K562 (cell line): ENCODE data around the gene ELL3. TPM values are rescaled to one million over a fixed set of nuclear protein-coding genes. Genes with fewer than 3 reads are reported as not detected.
"Not testable (repeated sequence)": the region's sequence is repeated elsewhere in the genome, so short reads cannot be mapped to it uniquely, and the experiment has no call there.

Experiments used
- ATAC-seq: fragments of 200-7000 bp; cut with Tn5 transposase; 3 replicates; pipeline ENCODE4 v1.9.1; 2020; ENCODE audit warnings: moderate library complexity
- BruUV-seq: library from RNA; stranded (reverse); fragments of 400-500 nt; replicated peaks from 2 replicates; lab custom pipeline; 2021; lab: Mats Ljungman, UMichigan
- CTCF ChIA-PET: fragments of 300-600 bp; formaldehyde crosslinking; extraction: SDS; loops from one replicate; lab custom pipeline; 2021; ENCODE audit warnings: low intra/inter-chr PET ratio; lab: Yijun Ruan, JAX
- POLR2A ChIA-PET: fragments of 300-600, 350-650 bp; sonication (Branson Sonifier 250); formaldehyde crosslinking; extraction: SDS; loops from one replicate; lab custom pipeline; 2021; ENCODE audit warnings: antibody characterized with exemption, inconsistent platforms; lab: Yijun Ruan, JAX
- DNase-seq, 4 experiments: peaks; one replicate each; pipeline versions ENCODE4 v3.0.0 to v3.0.0-alpha.2; 2011 to 2018; ENCODE audit warnings: low spot score in 3 of 4, mixed read lengths in 3 of 4; ENCODE audit errors: extremely low read depth in 1 of 4
- FAIRE-seq: peaks from 2 replicates; lab custom pipeline; 2011; peaks lifted over from hg19 to GRCh38; lab: Jason Lieb, UNC
- H2AFZ ChIP-seq: 2 replicates; pipeline ENCODE4 v1.6.0; 2011; ENCODE audit warnings: low read depth, low read length, control low read depth, inconsistent platforms
- H3K27ac ChIP-seq: fragments of 200-600 bp; 3 replicates; pipeline ENCODE4 v1.8.0; 2011; ENCODE audit warnings: low read depth, mild to moderate bottlenecking, control low read depth, inconsistent platforms, low read length, moderate library complexity, mixed read lengths; ENCODE audit errors: extremely low read depth
- H3K27me3 ChIP-seq, 2 experiments: fragments of 300-600 bp in 1 of 2; 2 replicates in 1 of 2; 3 replicates in 1 of 2; pipeline versions ENCODE4 v1.6.0 to v1.8.0; 2011; ENCODE audit warnings: inconsistent platforms in 2 of 2, low read length in 2 of 2, mild to moderate bottlenecking in 1 of 2, mixed read lengths in 1 of 2, moderate library complexity in 1 of 2; ENCODE audit not compliant: control insufficient read depth in 2 of 2, insufficient read depth in 2 of 2
- H3K36me3 ChIP-seq: fragments of 300-600 bp; 3 replicates; pipeline ENCODE4 v1.8.0; 2011; ENCODE audit warnings: mild to moderate bottlenecking, low read length, inconsistent platforms; ENCODE audit not compliant: control insufficient read depth, insufficient read depth
- H3K4me1 ChIP-seq, 2 experiments: fragments of 200-600 bp in 1 of 2; replicated peaks in 1 of 2; 2 replicates in 1 of 2; 3 replicates in 1 of 2; pipeline versions ENCODE4 v1.5.1 to v1.8.0; 2011; ENCODE audit warnings: inconsistent platforms in 2 of 2, low read length in 2 of 2, mild to moderate bottlenecking in 1 of 2, mixed read lengths in 1 of 2, moderate library complexity in 1 of 2; ENCODE audit not compliant: control insufficient read depth in 2 of 2, insufficient read depth in 2 of 2
- H3K4me2 ChIP-seq: 2 replicates; pipeline ENCODE4 v1.6.1; 2011; ENCODE audit warnings: low read length, control low read depth, inconsistent platforms, mixed read lengths; ENCODE audit not compliant: insufficient read depth
- H3K4me3 ChIP-seq: fragments of 200-600 bp; sonication (generic), shearing (Covaris generic); 2 replicates; pipeline ENCODE4 v1.5.1; 2016; ENCODE audit warnings: control low read depth, inconsistent platforms
- H3K79me2 ChIP-seq: fragments of 200-600 bp; 3 replicates; pipeline ENCODE4 v1.8.0; 2011; ENCODE audit warnings: low read length, inconsistent platforms; ENCODE audit not compliant: control insufficient read depth, insufficient read depth
- H3K9ac ChIP-seq, 2 experiments: 2 replicates each; pipeline versions ENCODE4 v1.6.0 to v1.6.1; 2011; ENCODE audit warnings: low read depth in 2 of 2, low read length in 2 of 2, control low read depth in 1 of 2, inconsistent platforms in 1 of 2, mild to moderate bottlenecking in 1 of 2, mixed read lengths in 1 of 2; ENCODE audit not compliant: insufficient read depth in 1 of 2
- H3K9me1 ChIP-seq: one replicate; pipeline ENCODE4 v1.6.0; 2011; ENCODE audit warnings: inconsistent platforms, mild to moderate bottlenecking, low read length, moderate library complexity; ENCODE audit not compliant: control insufficient read depth, insufficient read depth
- H3K9me3 ChIP-seq: replicated peaks from 2 replicates; pipeline ENCODE4 v1.5.1; 2011; ENCODE audit warnings: low read depth, low read length, inconsistent platforms; ENCODE audit not compliant: control insufficient read depth, insufficient read depth
- H4K20me1 ChIP-seq: replicated peaks from 2 replicates; pipeline ENCODE4 v1.6.1; 2011; ENCODE audit warnings: low read length, inconsistent platforms, mixed read lengths; ENCODE audit not compliant: control insufficient read depth, insufficient read depth
- CEBPB ChIP-seq: fragments of 450-650 bp; IDR thresholded peaks from 2 replicates; pipeline ENCODE4 v1.6.1; 2016; ENCODE audit warnings: missing genetic modification characterization, missing compliant biosample characterization
- EGR1 ChIP-seq: fragments of 450-650 bp; conservative IDR thresholded peaks from 2 replicates; pipeline ENCODE4 v1.6.1; 2017; ENCODE audit warnings: mild to moderate bottlenecking
- FOXM1 ChIP-seq, 2 experiments: fragments of 450-650 bp in 1 of 2; sonication (generic) in 1 of 2; formaldehyde crosslinking in 1 of 2; IDR thresholded peaks; 2 replicates each; pipeline versions ENCODE4 v1.6.1 to v1.9.0; 2017 to 2022; ENCODE audit warnings: low read depth in 2 of 2, mild to moderate bottlenecking in 2 of 2, missing genetic modification reagents in 1 of 2, moderate library complexity in 1 of 2
- HDAC1 ChIP-seq, 2 experiments: fragments of 450-650 bp; IDR thresholded peaks; 2 replicates each; pipeline ENCODE4 v1.6.1; 2016 to 2017; ENCODE audit warnings: inconsistent platforms in 1 of 2, mild to moderate bottlenecking in 1 of 2, moderate library complexity in 1 of 2
- NCOA6 ChIP-seq: fragments of 450-650 bp; IDR thresholded peaks from 2 replicates; pipeline ENCODE4 v1.6.1; 2017; ENCODE audit warnings: mild to moderate bottlenecking
- NR3C1 ChIP-seq: sonication (generic); formaldehyde crosslinking; IDR thresholded peaks from 2 replicates; pipeline ENCODE4 v1.8.1; 2022; ENCODE audit warnings: missing genetic modification reagents
- ZBTB1 ChIP-seq: sonication (generic); formaldehyde crosslinking; IDR thresholded peaks from 2 replicates; pipeline ENCODE4 v1.8.1; 2023; ENCODE audit warnings: missing genetic modification reagents, low read depth, mild to moderate bottlenecking, borderline replicate concordance
- ZNF197 ChIP-seq: fragments of 200-800 bp; sonication (Bioruptor generic); IDR thresholded peaks from 2 replicates; pipeline ENCODE4 v1.6.1; 2016; ENCODE audit warnings: low read depth, missing genetic modification characterization, missing compliant biosample characterization
- ZNF239 ChIP-seq: fragments of 250-450 bp; sonication (Bioruptor Pico); IDR thresholded peaks from 2 replicates; pipeline ENCODE4 v1.4.0; 2020; ENCODE audit warnings: mild to moderate bottlenecking
- WGBS: fragments of 100-300 bp; shearing (Covaris generic); methylation state at CpG from one replicate; pipeline ENCODE4 v1.1.6; 2016; ENCODE audit warnings: low coverage, mixed read lengths; ENCODE audit not compliant: insufficient coverage; ENCODE audit errors: missing lambda C conversion rate; 5-methylcytosine and 5-hydroxymethylcytosine counted together
- in situ Hi-C: fragments of 300-500 bp; cut with MboI; formaldehyde crosslinking; loops from 4 replicates; pipeline ENCODE4 v1.15.0; 2018; ENCODE audit warnings: inconsistent platforms, mixed read lengths
- intact Hi-C: fragments of 100-400 bp; cut with micrococcal nuclease; formaldehyde crosslinking; loops from 2 replicates; pipeline ENCODE4 v1.14.2; 2022
- polyA plus RNA-seq, 8 experiments: library from polyadenylated mRNA; depleted of rRNA in 4 of 8; stranded (reverse) in 5 of 8; unstranded in 3 of 8; fragments of >200 nt; fragmentation: Nextera tagmentation in 2 of 8; fragmentation: Illumina TruSeq in 1 of 8; extraction: Ambion mirVana in 2 of 8; extraction: Trizol in 1 of 8; gene quantifications; 2 replicates each; pipeline versions ENCODE4 v1.2.1 to v1.2.3, GENCODE V29; 2011 to 2014; ENCODE audit warnings: inconsistent platforms in 1 of 8, missing spikeins in 1 of 8
- total RNA-seq, 7 experiments: library from RNA; depleted of rRNA in 6 of 7; stranded (reverse); fragments of >200 nt in 6 of 7; fragmentation: Illumina TruSeq in 2 of 7; extraction: Trizol in 2 of 7; gene quantifications; 2 replicates each; pipeline versions ENCODE4 v1.2.1 to v1.2.3, GENCODE V29; 2011 to 2021; ENCODE audit warnings: low replicate concordance in 1 of 7
- TF ChIP-seq, protein P1 (sequence below): fragments of 250-450 bp; sonication (Bioruptor Pico); IDR thresholded peaks from 2 replicates; pipeline ENCODE4 v1.5.0; 2021
- TF ChIP-seq, protein P2 (sequence below), 2 experiments: fragments of 450-650 bp; IDR thresholded peaks; 2 replicates each; pipeline ENCODE4 v1.6.1; 2016
- TF ChIP-seq, protein P3 (sequence below): fragments of 200-800 bp; sonication (Bioruptor generic); IDR thresholded peaks from 2 replicates; pipeline ENCODE4 v1.6.1; 2017; ENCODE audit warnings: missing genetic modification characterization, missing compliant biosample characterization
- TF ChIP-seq, protein P4 (sequence below): IDR thresholded peaks from 3 replicates; pipeline ENCODE4 v1.6.1; 2011; ENCODE audit warnings: borderline replicate concordance, mild to moderate bottlenecking, moderate library complexity; ENCODE audit not compliant: insufficient read length; ENCODE audit errors: extremely low read depth

ELL3 gene
- total and polyA plus RNA-seq, 9 of the 15 experiments (the other 6 are each of a cell fraction or from before 2014, with no cell fraction given), result 0.80 to 5.2 (median 2.6) TPM

DNA sequence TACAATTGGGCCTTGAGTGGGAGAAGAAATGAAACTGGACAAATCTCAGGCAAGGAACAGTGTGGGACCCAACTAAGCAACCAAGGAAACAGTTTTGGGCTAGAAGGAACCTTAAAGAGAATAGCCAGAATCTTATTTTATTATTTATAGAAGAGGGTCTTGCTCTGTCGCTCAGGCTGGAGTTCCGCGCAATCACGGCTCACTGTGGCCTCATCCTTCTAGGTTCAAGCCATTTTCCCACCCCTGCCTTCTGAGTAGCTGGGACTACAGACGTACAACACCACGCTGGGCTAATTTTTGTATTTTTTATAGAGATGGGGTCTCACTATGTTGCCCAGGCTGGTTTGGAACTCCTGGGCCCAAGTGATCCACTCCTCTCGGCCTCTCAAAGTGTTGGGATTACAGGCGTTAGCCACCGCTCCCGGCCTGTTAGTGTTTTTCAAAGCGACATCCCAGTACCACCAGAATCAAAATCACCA, 49.3 kb upstream of the ELL3 start (continued):
- no peak for TF ChIP-seq NCOA6
- TF ChIP-seq ZNF239 (CRISPR knock-in tag), result no peak
- 0 out of 4 replicates have a peak, but pooled peaks of 1 of the 2 experiments have one; percentile 33 for TF ChIP-seq HDAC1 (IDR thresholded peaks at IDR 0.05)
- TF ChIP-seq NR3C1, result no peak
- TF ChIP-seq, protein P1, sequence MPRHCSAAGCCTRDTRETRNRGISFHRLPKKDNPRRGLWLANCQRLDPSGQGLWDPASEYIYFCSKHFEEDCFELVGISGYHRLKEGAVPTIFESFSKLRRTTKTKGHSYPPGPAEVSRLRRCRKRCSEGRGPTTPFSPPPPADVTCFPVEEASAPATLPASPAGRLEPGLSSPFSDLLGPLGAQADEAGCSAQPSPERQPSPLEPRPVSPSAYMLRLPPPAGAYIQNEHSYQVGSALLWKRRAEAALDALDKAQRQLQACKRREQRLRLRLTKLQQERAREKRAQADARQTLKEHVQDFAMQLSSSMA (CRISPR knock-in tag), result no peak
- TF ChIP-seq, protein P2, sequence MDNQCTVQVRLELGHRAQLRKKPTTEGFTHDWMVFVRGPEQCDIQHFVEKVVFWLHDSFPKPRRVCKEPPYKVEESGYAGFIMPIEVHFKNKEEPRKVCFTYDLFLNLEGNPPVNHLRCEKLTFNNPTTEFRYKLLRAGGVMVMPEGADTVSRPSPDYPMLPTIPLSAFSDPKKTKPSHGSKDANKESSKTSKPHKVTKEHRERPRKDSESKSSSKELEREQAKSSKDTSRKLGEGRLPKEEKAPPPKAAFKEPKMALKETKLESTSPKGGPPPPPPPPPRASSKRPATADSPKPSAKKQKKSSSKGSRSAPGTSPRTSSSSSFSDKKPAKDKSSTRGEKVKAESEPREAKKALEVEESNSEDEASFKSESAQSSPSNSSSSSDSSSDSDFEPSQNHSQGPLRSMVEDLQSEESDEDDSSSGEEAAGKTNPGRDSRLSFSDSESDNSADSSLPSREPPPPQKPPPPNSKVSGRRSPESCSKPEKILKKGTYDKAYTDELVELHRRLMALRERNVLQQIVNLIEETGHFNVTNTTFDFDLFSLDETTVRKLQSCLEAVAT (IDR thresholded peaks at IDR 0.05), result peak in 1 of 2 experiments; percentile 27; a peak in 1 of 4 replicates
- no peak for TF ChIP-seq ZBTB1 (CRISPR knock-in tag)
- no peak for TF ChIP-seq FOXM1 (IDR thresholded peaks at IDR 0.05; ENCODE audit: low read depth)
- TF ChIP-seq FOXM1 (CRISPR knock-in tag; IDR thresholded peaks at IDR 0.05; ENCODE audit: low read depth), result no peak

DNA sequence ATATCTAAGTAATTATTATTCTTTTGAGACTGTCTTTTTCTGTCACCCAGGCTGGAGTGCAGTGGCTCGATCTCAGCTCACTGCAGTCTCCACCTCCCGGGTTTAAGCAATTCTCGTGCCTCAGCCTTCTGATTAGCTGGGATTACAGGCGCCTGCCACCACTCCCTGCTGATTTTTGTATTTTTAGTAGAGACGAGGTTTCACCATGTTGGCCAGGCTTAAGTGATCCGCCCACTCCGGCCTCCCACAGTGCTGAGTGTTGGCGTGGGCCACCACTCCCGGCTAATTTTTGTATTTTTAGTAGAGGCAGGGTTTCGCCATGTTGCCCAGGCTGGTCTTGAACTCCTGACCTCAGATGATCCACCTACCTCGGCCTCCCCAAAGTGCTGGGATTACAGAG, 48.5 kb upstream of the ELL3 start:
- in situ Hi-C loops, intact Hi-C loops, H3K9me1 ChIP-seq, ATAC-seq, H3K27me3 ChIP-seq, BruUV-seq, H3K9me3 ChIP-seq, CTCF ChIA-PET, FAIRE-seq, H4K20me1 ChIP-seq: not testable (repeated sequence)
- peak overlapping the region; percentile 88 for H3K27ac ChIP-seq
- peak in 1 of 4 experiments; percentile 59 for DNase-seq
- peaks cover 27% of the 10 kb centered on the region; the same call in 2 of the 3 replicates for H3K36me3 ChIP-seq
- peak overlapping the region; percentile 90 for H3K4me2 ChIP-seq
- H3K4me3 ChIP-seq, result 0 out of 2 replicates have a peak overlapping the region, but pooled peaks have one; percentile 58
- peak overlapping the region; percentile 81 for H2AFZ ChIP-seq
- H3K79me2 ChIP-seq, result peaks cover 83% of the 10 kb centered on the region
- POLR2A ChIA-PET, result interaction anchor here (1.1 to 3.0 kb wide), 5 partner anchors 11 to 31 kb away, joined by 6 to 28 read pairs (median 14); partner anchors contain the start of genes HYPK, SERF2 and SERINC4
- peaks cover 17 to 28% of the 10 kb centered on the region in 2 experiments; a peak in 4 of 5 replicates for H3K4me1 ChIP-seq
- WGBS, result 30% methylated on average over 11 of the region's 11 CpGs
- H3K9ac ChIP-seq, result peak overlapping the region; percentile 72 to 84; a peak in 3 of 4 replicates
- TF ChIP-seq CEBPB (peak; percentile 55; the same call in 1 of the 2 replicates), ZNF197 (CRISPR knock-in tag) (peak; percentile 24; the same call in 1 of the 2 replicates), EGR1 (peak; percentile 74)
- TF ChIP-seq, protein P3, sequence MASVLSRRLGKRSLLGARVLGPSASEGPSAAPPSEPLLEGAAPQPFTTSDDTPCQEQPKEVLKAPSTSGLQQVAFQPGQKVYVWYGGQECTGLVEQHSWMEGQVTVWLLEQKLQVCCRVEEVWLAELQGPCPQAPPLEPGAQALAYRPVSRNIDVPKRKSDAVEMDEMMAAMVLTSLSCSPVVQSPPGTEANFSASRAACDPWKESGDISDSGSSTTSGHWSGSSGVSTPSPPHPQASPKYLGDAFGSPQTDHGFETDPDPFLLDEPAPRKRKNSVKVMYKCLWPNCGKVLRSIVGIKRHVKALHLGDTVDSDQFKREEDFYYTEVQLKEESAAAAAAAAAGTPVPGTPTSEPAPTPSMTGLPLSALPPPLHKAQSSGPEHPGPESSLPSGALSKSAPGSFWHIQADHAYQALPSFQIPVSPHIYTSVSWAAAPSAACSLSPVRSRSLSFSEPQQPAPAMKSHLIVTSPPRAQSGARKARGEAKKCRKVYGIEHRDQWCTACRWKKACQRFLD (CRISPR knock-in tag), result peak; percentile 26; the same call in 1 of the 2 replicates
- TF ChIP-seq, protein P4, sequence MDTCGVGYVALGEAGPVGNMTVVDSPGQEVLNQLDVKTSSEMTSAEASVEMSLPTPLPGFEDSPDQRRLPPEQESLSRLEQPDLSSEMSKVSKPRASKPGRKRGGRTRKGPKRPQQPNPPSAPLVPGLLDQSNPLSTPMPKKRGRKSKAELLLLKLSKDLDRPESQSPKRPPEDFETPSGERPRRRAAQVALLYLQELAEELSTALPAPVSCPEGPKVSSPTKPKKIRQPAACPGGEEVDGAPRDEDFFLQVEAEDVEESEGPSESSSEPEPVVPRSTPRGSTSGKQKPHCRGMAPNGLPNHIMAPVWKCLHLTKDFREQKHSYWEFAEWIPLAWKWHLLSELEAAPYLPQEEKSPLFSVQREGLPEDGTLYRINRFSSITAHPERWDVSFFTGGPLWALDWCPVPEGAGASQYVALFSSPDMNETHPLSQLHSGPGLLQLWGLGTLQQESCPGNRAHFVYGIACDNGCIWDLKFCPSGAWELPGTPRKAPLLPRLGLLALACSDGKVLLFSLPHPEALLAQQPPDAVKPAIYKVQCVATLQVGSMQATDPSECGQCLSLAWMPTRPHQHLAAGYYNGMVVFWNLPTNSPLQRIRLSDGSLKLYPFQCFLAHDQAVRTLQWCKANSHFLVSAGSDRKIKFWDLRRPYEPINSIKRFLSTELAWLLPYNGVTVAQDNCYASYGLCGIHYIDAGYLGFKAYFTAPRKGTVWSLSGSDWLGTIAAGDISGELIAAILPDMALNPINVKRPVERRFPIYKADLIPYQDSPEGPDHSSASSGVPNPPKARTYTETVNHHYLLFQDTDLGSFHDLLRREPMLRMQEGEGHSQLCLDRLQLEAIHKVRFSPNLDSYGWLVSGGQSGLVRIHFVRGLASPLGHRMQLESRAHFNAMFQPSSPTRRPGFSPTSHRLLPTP, result peak; percentile 17
